GM20431 (cell line): ENCODE measurements around the gene UNC93A.
"Not testable (repeated sequence)": the region's sequence is repeated elsewhere in the genome, so short reads cannot be mapped to it uniquely, and the experiment has no call there.

ENCODE experiments used
- in situ Hi-C: fragments of 300-500 bp; cut with MseI, MboI; formaldehyde crosslinking; loops from one replicate; pipeline ENCODE4 v1.15.0; 2020; ENCODE audit warnings: low sequenced_read_pairs; ENCODE audit not compliant: unreplicated experiment

The UNC93A gene

GRCh38 chr6:167307342-167307955 is 16.3 kb downstream of the UNC93A start:
- in situ Hi-C loops, result no loop called here

DNA sequence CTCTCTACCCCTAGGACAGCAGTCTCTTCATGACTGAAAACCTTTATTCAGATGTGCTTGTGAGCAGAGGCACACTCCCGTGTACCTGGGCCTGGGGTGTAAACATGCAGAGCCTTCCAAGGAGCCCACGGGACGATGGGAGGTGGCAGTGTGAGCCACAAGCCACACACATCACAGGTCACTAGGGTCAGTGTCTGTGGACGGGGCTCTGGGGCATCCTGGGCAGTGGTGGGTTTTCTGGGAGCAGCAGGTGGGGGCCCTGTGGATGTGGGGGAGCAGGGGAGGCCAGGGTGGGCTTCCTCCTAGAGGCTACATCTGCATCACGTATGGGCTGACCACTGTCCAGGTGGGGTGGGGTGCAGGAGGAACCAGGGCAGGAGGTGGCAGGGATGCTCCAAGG is 17.1 kb downstream of the UNC93A start:
- in situ Hi-C loops, result no loop called here

DNA sequence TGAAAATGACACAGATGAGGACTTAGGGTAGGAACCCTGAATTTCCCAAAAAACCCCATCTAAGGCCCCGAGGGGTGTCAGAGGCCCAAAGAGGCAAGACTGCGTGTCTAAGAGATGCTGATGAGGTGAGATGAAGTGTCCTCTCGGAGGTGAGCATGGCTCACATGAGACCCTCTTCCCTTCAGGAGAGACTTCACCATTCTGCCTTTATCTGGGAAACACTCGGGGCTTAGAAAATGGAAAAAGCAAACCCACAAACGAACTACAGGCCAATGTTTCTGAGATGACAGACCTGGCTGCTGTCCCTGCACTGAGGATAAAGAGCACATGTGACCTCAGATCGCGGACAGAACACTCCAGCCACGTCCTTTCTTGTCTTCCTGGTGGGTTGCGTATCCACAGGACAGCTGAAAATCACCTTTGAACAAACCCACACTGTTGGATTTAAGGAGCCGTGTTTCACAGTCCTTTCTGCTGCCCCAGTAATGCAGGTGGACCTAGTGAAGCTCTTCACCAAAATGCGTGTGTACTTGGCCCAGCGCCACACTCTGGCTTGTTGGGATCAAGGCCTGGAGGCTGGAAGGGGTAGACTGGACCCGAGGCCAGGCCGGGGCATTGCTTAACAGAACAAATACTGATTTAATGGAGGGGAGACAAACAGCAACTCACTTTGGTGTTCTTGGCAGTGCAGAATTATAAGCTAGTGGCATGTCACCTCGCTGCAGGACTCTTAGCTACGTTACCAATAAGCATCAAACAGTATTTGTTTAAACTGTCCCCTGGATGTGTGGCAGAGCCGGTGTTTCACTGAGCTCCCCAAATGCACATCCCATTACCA is 18.5 kb downstream of the UNC93A start:
- in situ Hi-C loops, result not testable (repeated sequence)

DNA sequence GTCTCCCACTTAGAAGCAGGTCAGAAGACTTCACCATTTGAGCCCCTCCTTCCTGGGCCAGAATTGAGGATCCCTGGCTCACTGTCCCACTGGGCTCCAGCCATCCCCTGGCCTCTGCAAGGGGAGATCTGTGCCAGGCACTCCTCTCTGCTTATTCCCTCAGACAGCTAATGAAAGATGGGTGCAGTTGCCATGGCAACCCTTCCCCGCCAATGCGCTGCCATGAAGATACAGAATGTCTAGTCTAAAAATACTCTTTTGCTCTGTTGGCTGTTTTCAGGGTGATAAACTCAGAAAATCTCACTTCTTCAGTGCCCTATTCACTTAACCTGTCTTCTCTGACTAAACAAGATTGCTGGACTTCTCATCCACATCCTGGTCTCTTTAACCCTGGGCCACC is 20.2 kb downstream of the UNC93A start:
- in situ Hi-C loops, result no loop called here

- in situ Hi-C loops, result not testable (repeated sequence)
Measured at GRCh38 chr6:167311691-167312090, 20.6 kb downstream of the UNC93A start.

DNA sequence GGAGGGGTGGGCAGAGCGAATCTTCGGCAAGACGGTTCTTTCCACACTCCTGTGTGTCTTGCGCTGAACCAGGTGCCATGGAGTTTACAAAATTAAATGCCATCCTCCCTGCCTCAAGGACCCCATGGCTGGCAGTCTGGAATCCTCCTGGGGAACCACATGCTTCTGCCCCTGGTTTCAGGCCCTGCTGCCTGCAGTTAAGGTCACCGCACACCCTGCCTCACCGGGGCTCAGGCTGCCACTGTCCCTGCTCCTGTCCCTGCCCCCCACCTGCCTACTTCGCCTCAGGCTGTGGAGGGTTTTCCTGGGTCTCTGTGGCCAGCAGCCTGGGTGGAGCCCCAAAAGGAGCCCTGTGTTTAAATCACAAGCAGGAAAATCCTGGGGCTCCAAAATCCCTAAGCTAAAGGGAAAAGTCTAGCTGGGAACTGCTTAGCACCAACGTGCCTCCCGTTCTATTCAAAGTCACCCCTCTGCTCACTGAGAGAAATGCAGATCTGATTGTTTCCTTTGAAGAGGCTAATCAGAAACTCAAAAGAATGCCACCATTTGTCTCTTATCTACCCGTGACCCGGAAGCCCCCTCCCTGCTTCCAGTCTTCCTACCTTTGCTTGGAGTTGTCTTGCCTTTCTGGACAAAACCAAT is 23.2 kb downstream of the UNC93A start:
- in situ Hi-C loops, result no loop called here

- in situ Hi-C loops, result no loop called here
Measured at GRCh38 chr6:167317172-167317571, 26.1 kb downstream of the UNC93A start.

DNA sequence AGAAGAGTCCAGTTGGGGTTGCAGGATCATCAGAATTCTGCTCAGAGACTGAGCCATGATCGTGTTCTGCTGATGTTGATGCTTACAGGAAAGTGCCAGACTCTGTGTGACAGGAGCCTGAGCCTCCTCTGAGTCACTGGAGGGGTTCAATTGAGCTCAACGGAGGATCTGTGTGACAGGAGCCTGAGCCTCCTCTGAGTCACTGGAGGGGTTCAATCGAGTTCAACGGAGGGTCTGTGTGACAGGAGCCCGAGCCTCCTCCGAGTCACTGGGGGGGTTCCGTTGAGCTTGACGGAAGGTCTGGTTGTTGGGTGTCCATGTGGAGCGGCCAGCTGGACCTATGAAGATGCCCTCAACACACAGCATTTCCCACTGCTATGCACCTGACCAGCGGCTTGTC is 27.2 kb downstream of the UNC93A start:
- in situ Hi-C loops, result not testable (repeated sequence)

GRCh38 chr6:167318856-167319255 is 27.7 kb downstream of the UNC93A start:
- in situ Hi-C loops, result not testable (repeated sequence)

DNA sequence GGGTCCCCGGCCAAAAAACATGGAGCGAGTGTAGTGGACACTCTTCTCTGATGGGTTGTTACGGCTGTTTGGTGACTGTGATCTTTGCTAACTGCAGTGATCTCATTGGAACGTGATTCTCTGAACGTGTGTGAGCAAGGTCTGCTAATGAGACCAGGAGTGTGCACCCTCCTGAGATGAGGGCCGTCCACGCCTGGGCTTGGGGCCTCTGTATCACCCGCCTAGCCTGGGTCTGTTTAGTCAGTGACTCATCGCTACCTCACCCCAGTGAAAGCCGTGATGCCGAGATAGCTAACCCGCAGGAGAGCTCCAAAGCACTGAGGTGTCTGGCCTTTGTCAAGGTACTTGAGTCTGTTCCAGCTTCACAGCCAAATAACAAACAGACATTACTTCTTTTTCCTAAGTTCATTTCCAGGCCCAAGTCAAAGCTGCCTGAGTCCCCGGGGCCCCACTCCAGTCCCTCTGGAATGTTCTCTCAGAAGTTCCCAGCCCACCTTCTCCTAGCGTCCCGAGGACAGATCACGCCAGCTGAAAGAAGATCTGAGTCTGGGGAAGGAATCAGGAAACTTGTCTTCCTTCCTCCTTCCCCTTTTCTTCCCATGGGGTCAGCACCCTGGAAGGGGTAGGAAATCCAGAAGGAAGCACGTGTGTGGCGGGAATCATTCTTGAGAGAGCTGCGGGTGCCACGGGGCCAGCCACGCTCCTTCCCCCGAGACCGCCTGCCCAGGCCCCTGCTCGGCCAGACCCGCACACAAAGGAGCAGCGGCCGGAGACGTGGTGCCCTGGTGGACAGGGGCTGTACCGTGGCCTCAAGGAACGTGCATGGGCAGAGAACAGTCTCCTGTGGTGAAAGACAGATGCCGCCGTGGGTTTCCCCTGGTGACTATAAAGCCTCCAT is 29.0 kb downstream of the UNC93A start:
- in situ Hi-C loops, result not testable (repeated sequence)

- in situ Hi-C loops, result not testable (repeated sequence)
Measured at GRCh38 chr6:167320754-167321056, 29.6 kb downstream of the UNC93A start.

DNA sequence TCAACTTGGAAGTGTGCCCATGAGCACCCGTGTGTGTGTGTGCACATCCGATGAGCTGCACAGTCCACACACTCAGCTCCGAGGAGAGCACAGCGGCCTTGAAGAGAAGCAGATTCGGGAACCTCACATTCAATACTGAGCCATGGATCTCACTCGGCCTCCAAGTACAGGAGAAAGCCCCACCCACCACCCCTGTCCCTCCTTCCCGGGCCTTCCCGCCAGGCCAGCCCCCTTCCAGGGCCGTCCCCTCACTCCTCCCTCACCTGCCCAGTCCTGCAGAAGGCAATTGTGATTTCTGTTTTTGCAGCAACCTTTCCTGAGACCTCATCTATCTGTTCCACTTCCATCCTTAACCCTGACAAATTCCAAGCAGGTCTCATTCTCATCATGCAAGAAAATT is 30.1 kb downstream of the UNC93A start:
- in situ Hi-C loops, result not testable (repeated sequence)

GRCh38 chr6:167323111-167323510 is 32.0 kb downstream of the UNC93A start:
- in situ Hi-C loops, result no loop called here

DNA sequence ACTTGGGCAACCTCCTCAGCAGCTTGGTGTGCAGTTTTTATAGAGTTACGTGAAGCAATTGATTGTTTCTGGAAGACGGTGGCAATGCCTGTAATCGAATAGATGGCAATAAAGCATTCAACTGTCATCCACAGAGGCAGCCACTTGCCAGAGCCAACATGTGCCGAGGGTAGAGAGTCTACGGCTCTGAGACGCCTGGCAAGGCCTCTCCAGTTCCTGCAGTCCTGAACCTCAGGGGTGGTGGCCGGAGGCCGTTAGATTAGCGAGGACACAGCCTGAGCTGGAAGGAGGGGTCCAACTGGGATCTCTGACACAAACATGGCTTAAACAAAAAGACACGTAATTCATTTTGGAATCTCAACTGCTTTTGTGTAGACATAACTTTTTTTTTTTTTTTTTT is 33.0 kb downstream of the UNC93A start:
- in situ Hi-C loops, result no loop called here

DNA sequence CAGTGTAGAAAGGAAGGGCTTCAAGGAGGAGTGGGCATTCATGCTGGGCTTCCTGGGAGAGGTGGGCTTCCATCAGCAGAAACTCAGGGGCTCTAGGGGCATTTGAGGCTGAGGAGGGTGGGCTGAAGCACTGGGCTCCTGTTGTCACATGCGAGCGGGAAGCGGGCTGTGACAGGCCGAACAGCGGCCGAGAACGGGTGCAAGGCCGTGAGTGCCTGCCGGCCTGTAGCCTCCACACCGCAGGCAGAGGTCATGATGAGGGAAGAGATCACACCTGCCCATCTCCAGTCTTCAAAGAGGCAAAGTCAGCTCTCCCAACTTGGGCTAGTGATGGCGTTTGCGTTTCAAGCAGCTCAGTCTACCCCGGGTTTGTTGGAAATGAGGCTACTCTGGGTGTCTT is 34.7 kb downstream of the UNC93A start:
- in situ Hi-C loops, result no loop called here

DNA sequence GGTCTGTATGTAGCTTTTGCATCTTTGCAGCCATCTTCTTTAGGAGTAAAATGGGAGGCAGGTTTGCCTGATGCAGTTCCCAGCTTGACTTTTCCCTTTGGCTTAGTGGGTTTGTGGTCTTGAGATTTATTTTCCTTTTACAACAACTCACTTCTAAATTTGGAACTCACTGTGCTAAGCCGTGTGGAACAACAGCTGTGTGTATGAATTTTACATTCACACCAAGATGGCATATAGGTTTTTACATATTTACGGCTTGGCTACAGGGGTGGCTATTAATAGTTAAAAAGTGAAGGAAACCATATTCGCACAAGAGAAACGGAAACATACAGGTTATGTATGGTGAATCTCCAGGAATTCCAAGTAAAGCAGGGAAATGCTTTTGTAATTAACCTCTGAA is 36.3 kb downstream of the UNC93A start:
- in situ Hi-C loops, result no loop called here

- in situ Hi-C loops, result no loop called here
Measured at GRCh38 chr6:167328086-167328485, 37.0 kb downstream of the UNC93A start.

GRCh38 chr6:167329014-167329413 is 37.9 kb downstream of the UNC93A start:
- in situ Hi-C loops, result no loop called here

DNA sequence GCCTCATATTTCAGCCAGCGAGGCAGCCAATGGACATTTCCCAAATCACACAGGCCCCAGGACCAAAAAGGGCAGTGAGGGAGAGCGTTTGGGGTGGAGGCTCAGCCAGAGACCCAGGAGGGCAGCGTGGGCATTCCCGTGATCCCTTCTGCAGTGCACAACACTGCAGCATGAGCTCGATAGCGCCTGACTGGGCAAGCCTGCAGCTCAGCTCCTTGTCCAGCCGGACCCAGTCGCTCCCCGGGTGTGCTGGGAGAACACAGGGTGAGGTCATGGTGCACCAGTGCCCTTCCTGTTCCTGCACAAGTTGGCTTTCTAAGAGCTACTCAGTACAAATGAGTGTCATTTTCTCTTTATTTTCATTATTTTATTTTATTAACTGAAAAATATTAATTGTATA is 39.6 kb downstream of the UNC93A start:
- in situ Hi-C loops, result no loop called here

- in situ Hi-C loops, result no loop called here
Measured at GRCh38 chr6:167331565-167331964, 40.5 kb downstream of the UNC93A start.
